GM21717 (cell line): ENCODE measurements around the gene ERO1A.
"Not testable (repeated sequence)": the region's sequence is repeated elsewhere in the genome, so short reads cannot be mapped to it uniquely, and the experiment has no call there.

Experiments
- ATAC-seq: cut with Tn5 transposase; IDR thresholded peaks from one replicate; pipeline ENCODE4 v1.9.1; 2021; ENCODE audit warnings: mild to moderate bottlenecking, moderate library complexity; ENCODE audit not compliant: unreplicated experiment

ERO1A gene, protein sequence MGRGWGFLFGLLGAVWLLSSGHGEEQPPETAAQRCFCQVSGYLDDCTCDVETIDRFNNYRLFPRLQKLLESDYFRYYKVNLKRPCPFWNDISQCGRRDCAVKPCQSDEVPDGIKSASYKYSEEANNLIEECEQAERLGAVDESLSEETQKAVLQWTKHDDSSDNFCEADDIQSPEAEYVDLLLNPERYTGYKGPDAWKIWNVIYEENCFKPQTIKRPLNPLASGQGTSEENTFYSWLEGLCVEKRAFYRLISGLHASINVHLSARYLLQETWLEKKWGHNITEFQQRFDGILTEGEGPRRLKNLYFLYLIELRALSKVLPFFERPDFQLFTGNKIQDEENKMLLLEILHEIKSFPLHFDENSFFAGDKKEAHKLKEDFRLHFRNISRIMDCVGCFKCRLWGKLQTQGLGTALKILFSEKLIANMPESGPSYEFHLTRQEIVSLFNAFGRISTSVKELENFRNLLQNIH

GRCh38 chr14:52695481-52696091 is at the start of gene ERO1A:
ERO1A (minus strand) TSS chr14:52695558; CDS start chr14:52695481, 77 bp downstream.
- peak; percentile 72 for ATAC-seq

DNA sequence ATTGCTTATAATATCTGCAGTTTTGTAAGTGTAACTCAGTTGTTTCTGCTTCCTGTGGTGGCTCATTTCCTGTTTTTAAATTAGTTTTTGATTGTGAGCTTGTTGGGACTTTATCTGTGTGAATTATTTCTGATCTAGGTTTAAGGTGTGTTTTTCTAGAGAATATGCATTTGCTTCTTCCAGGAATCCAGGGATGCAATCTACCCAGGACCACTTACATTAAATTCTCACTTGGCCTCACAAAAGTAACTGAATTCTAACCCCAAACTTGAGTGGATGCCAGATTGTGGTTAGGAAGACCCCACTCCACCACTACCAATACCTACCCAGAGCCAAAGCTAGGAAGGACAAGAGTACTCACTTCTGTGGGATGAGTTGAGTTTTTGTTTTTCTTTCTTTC is 46.5 kb upstream of the ERO1A start:
- no peak for ATAC-seq

GRCh38 chr14:52740751-52741150 is 45.4 kb upstream of the ERO1A start:
- no peak for ATAC-seq

GRCh38 chr14:52738409-52738808 is 43.1 kb upstream of the ERO1A start:
- ATAC-seq = no peak

GRCh38 chr14:52735921-52736489 is 40.6 kb upstream of the ERO1A start:
- no peak for ATAC-seq

DNA sequence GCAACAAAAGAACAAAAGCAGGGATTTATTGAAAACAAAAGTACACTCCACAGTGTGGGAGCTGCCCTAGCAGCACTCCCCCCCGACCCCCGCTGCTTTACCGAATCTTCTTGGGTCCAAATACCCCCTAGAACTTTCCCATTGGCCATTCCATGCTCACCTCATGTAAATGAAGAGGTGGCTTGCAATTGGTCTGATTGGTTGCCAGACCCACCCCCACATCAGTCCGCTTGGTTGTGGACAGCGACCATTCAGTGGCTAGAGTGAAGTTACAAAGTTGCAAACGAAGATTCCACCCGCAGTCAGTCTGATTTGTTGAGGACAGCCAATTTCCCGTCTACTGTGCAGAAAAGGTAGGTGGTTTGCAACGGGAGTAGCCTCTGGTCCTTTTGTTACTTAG is 38.5 kb upstream of the ERO1A start:
- ATAC-seq = no peak

- no peak for ATAC-seq
These were observed 35.4 kb upstream of the ERO1A start for GRCh38 chr14:52730709-52731111.

- peak; percentile 92 for ATAC-seq
These were observed 34.8 kb upstream of the ERO1A start, which contains the start of gene STYX for GRCh38 chr14:52729925-52730708. STYX (plus strand) TSS chr14:52730166; CDS start chr14:52730475, 309 bp downstream.

DNA sequence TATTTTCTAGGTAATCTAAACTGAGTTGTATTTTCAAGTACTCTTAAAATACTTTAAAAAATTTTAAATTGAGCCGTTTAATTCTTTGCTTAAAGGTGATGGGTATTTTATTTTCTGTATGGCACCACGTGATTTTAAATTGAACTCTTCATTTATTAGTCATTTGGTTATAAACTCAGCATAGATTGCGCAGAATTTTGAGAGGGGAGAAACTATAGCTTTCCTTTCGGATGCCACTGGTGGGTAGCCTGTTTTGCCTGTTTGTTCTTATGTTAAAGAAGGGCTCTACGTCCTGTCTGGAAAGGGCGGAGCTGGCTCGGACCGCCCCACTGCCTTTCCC is 34.2 kb upstream of the ERO1A start:
- no peak for ATAC-seq

- not testable (repeated sequence) for ATAC-seq
These were observed 33.7 kb upstream of the ERO1A start for GRCh38 chr14:52729035-52729434.

DNA sequence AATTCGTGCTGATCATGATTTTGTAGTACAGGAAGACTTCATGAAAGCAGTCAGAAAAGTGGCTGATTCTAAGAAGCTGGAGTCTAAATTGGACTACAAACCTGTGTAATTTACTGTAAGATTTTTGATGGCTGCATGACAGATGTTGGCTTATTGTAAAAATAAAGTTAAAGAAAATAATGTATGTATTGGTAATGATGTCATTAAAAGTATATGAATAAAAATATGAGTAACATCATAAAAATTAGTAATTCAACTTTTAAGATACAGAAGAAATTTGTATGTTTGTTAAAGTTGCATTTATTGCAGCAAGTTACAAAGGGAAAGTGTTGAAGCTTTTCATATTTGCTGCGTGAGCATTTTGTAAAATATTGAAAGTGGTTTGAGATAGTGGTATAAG is 32.2 kb upstream of the ERO1A start:
- not testable (repeated sequence) for ATAC-seq

DNA sequence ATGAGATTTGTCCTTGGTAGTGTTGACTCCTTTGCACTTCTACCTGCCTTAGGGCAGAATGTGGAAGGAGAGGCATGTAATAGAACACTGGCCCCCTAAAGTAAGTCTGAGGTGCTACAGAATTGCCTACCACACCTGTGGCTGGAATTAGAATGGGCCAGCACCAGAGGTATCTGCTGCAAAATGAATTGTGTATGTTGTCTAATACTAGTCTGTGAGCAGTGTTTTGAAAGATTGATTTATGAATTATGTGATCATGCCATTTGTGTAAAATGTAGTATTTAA is 28.9 kb upstream of the ERO1A start:
- no peak for ATAC-seq

GRCh38 chr14:52723514-52724359 is 28.4 kb upstream of the ERO1A start:
- no peak for ATAC-seq

DNA sequence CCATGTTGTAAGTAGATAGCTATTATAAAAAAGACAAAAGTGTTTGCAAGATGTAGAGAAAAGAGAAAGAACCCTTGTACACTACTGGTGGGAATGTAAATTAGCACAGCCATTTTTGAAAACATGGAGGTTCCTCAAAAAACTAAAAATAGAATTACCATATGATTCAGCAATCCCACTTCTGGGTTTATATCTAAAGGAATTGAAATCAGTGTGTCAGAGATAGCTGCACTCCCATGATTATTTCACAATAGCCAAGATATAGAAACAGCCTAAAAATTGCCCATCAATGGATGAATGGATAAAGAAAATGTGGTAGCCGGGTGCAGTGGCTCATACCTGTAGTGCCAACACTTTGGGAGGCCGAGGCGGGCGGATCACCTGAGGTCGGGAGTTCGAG is 20.8 kb upstream of the ERO1A start:
- no peak for ATAC-seq

GRCh38 chr14:52711666-52712065 is 16.3 kb upstream of the ERO1A start:
- ATAC-seq = no peak

DNA sequence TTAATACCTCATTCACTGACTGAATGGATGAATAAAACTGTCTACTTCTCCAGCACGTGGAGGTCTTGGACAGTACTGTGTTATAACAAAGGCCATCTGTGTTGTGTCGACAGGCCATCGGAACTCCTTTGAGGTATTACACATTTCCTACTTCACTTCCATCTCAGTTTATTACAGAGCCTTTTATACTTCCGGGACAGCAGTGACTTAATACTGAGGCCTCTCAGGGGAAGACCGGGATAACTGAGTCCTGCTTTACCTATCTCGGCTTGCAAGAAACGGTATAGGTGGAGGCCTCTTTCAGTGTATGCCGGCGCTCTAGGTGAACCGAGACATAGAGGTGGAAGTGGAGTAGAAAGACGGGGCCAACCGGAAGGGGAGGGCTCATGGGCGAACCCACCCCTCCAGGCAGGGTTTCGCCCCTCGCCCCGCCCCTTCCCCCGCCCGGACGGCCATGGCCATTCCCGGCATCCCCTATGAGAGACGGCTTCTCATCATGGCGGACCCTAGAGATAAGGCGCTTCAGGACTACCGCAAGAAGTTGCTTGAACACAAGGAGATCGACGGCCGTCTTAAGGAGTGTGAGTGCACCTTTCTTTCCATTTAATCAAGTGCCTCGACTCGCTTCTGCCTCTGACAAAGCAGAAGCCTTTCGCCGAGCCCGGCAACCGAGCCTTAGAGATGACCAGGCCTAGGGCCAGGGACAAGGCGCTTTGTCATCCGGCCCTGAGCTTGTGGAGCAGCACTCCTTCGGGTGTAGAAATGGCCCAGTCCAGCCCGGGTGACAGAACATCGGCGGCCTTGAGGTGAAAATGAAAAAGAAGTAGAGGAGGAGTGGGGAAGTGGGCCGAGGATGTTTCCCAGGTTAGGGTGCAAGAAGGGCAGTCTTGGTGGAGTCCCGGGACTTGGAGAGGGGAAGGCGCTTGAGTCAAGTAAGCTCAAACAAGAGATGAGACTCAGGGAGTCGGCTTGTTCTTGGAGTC is 11.7 kb upstream of the ERO1A start, which contains the start of gene PSMC6:
PSMC6 (plus strand) TSS at position 477 of the 983 bp plus-strand sequence; CDS start at position 497, 20 bp downstream.
- ATAC-seq = peak; percentile 95

DNA sequence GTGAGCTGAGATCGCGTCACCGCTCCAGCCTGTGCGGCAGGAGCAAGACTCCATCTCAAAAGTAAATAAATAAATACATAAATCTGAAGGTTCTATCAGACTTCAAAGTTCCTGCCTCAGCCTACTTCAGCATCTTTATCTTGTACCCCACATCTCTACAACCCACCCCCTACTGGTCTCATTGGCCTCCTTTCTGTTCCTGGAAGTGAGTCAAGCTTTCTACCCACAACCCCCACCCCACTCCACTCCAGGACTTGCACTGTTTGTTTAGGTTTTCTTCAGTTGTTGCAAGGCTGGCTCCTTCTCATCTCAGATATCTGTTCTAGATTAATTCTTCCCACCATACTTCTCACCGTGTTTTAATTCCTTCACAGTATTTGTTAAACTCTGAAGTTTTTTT is 10.9 kb upstream of the ERO1A start:
- ATAC-seq = no peak

- no peak for ATAC-seq
These were observed 8.3 kb upstream of the ERO1A start for GRCh38 chr14:52703664-52704063.

DNA sequence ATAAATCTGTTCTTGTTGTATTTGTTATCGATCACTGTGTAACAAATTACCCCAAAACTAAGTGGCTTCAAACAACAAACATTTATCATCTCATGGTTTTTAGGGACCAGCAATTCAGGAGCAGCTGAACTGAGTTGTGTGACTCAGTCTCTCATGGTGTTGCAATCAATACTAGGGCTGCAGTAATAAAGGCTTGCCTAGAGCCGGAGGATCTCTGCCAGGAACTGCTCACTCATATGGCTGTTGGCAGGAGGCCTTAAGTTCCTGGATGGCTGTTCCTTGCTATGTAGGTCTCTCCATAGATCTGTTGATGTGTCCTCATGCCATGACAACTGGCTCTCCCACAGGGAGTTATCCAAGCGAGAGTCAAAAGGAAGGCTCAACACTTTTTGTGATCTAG is 7.9 kb upstream of the ERO1A start:
- no peak for ATAC-seq
